ENCODE measurements around the gene ATP6V0B. TPM values are rescaled to one million over a fixed set of nuclear protein-coding genes. Genes with fewer than 3 reads are reported as not detected.

Gene ATP6V0B
- total and polyA plus RNA-seq, 9 of the 15 experiments (the other 6 are each of a cell fraction or from before 2014, with no cell fraction given) = 137 to 328 (median 220) TPM

DNA sequence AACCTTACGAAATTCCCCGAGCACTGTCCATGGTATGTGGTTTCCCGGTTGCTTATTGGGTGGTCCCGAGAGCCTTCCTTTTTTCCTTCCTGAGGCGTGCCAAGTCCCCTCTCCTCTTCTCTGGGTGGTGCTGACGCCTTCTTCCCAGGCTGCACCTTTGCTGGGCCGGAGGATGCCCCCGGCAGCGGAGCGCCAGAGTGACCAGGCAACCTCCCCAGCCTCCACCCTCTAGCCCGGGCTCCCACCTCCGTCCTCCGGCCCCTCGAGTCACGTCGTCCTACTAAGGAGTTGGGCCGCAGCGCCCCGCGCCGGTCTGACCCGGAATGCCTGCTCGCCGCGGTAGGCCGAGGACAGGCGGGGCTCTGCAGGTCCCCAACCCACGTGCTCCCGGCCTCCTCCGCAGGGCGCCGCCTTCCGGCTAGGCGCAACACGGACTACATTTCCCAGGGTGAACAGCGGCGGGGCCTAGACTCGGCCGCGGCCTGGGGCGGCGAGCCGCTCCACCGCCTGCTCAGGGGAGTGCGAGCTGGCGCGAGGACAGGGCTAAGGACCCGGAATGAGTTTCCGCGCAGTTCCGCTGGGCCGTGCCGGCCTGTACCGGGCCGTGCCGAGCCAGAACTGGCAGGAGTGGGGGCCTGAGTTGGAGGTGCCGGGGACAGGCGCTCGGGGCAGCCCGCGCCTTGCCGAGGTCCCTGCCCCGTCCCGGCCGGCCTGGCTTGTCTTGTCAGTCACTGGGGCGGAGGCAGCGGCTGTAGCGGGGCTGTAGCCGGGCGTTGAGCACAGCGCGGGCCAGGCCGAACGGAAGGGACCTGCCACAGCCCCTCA is 28.3 kb upstream of the ATP6V0B start, which contains the start of gene IPO13 (continued):
- TF ChIP-seq, protein P1, sequence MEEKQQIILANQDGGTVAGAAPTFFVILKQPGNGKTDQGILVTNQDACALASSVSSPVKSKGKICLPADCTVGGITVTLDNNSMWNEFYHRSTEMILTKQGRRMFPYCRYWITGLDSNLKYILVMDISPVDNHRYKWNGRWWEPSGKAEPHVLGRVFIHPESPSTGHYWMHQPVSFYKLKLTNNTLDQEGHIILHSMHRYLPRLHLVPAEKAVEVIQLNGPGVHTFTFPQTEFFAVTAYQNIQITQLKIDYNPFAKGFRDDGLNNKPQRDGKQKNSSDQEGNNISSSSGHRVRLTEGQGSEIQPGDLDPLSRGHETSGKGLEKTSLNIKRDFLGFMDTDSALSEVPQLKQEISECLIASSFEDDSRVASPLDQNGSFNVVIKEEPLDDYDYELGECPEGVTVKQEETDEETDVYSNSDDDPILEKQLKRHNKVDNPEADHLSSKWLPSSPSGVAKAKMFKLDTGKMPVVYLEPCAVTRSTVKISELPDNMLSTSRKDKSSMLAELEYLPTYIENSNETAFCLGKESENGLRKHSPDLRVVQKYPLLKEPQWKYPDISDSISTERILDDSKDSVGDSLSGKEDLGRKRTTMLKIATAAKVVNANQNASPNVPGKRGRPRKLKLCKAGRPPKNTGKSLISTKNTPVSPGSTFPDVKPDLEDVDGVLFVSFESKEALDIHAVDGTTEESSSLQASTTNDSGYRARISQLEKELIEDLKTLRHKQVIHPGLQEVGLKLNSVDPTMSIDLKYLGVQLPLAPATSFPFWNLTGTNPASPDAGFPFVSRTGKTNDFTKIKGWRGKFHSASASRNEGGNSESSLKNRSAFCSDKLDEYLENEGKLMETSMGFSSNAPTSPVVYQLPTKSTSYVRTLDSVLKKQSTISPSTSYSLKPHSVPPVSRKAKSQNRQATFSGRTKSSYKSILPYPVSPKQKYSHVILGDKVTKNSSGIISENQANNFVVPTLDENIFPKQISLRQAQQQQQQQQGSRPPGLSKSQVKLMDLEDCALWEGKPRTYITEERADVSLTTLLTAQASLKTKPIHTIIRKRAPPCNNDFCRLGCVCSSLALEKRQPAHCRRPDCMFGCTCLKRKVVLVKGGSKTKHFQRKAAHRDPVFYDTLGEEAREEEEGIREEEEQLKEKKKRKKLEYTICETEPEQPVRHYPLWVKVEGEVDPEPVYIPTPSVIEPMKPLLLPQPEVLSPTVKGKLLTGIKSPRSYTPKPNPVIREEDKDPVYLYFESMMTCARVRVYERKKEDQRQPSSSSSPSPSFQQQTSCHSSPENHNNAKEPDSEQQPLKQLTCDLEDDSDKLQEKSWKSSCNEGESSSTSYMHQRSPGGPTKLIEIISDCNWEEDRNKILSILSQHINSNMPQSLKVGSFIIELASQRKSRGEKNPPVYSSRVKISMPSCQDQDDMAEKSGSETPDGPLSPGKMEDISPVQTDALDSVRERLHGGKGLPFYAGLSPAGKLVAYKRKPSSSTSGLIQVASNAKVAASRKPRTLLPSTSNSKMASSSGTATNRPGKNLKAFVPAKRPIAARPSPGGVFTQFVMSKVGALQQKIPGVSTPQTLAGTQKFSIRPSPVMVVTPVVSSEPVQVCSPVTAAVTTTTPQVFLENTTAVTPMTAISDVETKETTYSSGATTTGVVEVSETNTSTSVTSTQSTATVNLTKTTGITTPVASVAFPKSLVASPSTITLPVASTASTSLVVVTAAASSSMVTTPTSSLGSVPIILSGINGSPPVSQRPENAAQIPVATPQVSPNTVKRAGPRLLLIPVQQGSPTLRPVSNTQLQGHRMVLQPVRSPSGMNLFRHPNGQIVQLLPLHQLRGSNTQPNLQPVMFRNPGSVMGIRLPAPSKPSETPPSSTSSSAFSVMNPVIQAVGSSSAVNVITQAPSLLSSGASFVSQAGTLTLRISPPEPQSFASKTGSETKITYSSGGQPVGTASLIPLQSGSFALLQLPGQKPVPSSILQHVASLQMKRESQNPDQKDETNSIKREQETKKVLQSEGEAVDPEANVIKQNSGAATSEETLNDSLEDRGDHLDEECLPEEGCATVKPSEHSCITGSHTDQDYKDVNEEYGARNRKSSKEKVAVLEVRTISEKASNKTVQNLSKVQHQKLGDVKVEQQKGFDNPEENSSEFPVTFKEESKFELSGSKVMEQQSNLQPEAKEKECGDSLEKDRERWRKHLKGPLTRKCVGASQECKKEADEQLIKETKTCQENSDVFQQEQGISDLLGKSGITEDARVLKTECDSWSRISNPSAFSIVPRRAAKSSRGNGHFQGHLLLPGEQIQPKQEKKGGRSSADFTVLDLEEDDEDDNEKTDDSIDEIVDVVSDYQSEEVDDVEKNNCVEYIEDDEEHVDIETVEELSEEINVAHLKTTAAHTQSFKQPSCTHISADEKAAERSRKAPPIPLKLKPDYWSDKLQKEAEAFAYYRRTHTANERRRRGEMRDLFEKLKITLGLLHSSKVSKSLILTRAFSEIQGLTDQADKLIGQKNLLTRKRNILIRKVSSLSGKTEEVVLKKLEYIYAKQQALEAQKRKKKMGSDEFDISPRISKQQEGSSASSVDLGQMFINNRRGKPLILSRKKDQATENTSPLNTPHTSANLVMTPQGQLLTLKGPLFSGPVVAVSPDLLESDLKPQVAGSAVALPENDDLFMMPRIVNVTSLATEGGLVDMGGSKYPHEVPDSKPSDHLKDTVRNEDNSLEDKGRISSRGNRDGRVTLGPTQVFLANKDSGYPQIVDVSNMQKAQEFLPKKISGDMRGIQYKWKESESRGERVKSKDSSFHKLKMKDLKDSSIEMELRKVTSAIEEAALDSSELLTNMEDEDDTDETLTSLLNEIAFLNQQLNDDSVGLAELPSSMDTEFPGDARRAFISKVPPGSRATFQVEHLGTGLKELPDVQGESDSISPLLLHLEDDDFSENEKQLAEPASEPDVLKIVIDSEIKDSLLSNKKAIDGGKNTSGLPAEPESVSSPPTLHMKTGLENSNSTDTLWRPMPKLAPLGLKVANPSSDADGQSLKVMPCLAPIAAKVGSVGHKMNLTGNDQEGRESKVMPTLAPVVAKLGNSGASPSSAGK (IDR thresholded peaks at IDR 0.05) = peak; percentile 84
- TF ChIP-seq, protein P2, sequence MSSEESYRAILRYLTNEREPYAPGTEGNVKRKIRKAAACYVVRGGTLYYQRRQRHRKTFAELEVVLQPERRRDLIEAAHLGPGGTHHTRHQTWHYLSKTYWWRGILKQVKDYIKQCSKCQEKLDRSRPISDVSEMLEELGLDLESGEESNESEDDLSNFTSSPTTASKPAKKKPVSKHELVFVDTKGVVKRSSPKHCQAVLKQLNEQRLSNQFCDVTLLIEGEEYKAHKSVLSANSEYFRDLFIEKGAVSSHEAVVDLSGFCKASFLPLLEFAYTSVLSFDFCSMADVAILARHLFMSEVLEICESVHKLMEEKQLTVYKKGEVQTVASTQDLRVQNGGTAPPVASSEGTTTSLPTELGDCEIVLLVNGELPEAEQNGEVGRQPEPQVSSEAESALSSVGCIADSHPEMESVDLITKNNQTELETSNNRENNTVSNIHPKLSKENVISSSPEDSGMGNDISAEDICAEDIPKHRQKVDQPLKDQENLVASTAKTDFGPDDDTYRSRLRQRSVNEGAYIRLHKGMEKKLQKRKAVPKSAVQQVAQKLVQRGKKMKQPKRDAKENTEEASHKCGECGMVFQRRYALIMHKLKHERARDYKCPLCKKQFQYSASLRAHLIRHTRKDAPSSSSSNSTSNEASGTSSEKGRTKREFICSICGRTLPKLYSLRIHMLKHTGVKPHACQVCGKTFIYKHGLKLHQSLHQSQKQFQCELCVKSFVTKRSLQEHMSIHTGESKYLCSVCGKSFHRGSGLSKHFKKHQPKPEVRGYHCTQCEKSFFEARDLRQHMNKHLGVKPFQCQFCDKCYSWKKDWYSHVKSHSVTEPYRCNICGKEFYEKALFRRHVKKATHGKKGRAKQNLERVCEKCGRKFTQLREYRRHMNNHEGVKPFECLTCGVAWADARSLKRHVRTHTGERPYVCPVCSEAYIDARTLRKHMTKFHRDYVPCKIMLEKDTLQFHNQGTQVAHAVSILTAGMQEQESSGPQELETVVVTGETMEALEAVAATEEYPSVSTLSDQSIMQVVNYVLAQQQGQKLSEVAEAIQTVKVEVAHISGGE (CRISPR knock-in tag; IDR thresholded peaks at IDR 0.05) = peak in 1 of 3 experiments; percentile 80; a peak in 2 of 6 replicates
- TF ChIP-seq POLR2B (IDR thresholded peaks at IDR 0.05; ENCODE audit: low read depth, partially characterized antibody) = peak; percentile 83
- TF ChIP-seq, protein P3, sequence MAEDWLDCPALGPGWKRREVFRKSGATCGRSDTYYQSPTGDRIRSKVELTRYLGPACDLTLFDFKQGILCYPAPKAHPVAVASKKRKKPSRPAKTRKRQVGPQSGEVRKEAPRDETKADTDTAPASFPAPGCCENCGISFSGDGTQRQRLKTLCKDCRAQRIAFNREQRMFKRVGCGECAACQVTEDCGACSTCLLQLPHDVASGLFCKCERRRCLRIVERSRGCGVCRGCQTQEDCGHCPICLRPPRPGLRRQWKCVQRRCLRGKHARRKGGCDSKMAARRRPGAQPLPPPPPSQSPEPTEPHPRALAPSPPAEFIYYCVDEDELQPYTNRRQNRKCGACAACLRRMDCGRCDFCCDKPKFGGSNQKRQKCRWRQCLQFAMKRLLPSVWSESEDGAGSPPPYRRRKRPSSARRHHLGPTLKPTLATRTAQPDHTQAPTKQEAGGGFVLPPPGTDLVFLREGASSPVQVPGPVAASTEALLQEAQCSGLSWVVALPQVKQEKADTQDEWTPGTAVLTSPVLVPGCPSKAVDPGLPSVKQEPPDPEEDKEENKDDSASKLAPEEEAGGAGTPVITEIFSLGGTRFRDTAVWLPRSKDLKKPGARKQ (CRISPR knock-in tag; IDR thresholded peaks at IDR 0.05) = no peak
- TF ChIP-seq TSC22D4 (tag; IDR thresholded peaks at IDR 0.05) = no peak
- no peak for TF ChIP-seq ZSCAN32 (CRISPR knock-in tag; IDR thresholded peaks at IDR 0.05)
- TF ChIP-seq ZFPM2 (CRISPR knock-in tag; IDR thresholded peaks at IDR 0.05) = 0 out of 2 replicates have a peak, but pooled peaks have one; percentile 47
- TF ChIP-seq BRD4 (IDR thresholded peaks at IDR 0.05) = no peak

All from K562 (cell line).